GM12873 (cell line): Measurements from ENCODE around the gene SEPTIN14.
"Not testable (repeated sequence)": the region's sequence is repeated elsewhere in the genome, so short reads cannot be mapped to it uniquely, and the experiment has no call there.

ENCODE experiments used
- CTCF ChIP-seq: IDR thresholded peaks from 2 replicates; pipeline ENCODE4 v1.5.1; 2012; ENCODE audit warnings: low read depth, mild to moderate bottlenecking, moderate library complexity, low read length, control low read depth; ENCODE audit not compliant: insufficient read depth; ENCODE audit errors: missing control alignments

Gene SEPTIN14

GRCh38 chr7:55862652-55863051, at the start of gene SEPTIN14:
SEPTIN14 (minus strand) TSS chr7:55862752; CDS start chr7:55861996, 756 bp downstream.
- TF ChIP-seq CTCF = not testable (repeated sequence)

- TF ChIP-seq CTCF = no peak
Observed at GRCh38 chr7:55903985-55904759, 41.6 kb upstream of the SEPTIN14 start.

GRCh38 chr7:55898287-55898686, 35.7 kb upstream of the SEPTIN14 start:
- no peak for TF ChIP-seq CTCF

- no peak for TF ChIP-seq CTCF
Observed at GRCh38 chr7:55895021-55895420, 32.5 kb upstream of the SEPTIN14 start.

- TF ChIP-seq CTCF = no peak
Observed at GRCh38 chr7:55893940-55894339, 31.4 kb upstream of the SEPTIN14 start.

- no peak for TF ChIP-seq CTCF
Observed at GRCh38 chr7:55887821-55888247, 25.3 kb upstream of the SEPTIN14 start.

GRCh38 chr7:55884321-55884720, 21.8 kb upstream of the SEPTIN14 start:
- TF ChIP-seq CTCF = no peak
